HG03460 (cell line): ENCODE data around the gene COCH.

Experiments used
- ATAC-seq: cut with Tn5 transposase; IDR thresholded peaks from one replicate; pipeline ENCODE4 v1.9.1; 2021; ENCODE audit not compliant: unreplicated experiment

Gene COCH

DNA sequence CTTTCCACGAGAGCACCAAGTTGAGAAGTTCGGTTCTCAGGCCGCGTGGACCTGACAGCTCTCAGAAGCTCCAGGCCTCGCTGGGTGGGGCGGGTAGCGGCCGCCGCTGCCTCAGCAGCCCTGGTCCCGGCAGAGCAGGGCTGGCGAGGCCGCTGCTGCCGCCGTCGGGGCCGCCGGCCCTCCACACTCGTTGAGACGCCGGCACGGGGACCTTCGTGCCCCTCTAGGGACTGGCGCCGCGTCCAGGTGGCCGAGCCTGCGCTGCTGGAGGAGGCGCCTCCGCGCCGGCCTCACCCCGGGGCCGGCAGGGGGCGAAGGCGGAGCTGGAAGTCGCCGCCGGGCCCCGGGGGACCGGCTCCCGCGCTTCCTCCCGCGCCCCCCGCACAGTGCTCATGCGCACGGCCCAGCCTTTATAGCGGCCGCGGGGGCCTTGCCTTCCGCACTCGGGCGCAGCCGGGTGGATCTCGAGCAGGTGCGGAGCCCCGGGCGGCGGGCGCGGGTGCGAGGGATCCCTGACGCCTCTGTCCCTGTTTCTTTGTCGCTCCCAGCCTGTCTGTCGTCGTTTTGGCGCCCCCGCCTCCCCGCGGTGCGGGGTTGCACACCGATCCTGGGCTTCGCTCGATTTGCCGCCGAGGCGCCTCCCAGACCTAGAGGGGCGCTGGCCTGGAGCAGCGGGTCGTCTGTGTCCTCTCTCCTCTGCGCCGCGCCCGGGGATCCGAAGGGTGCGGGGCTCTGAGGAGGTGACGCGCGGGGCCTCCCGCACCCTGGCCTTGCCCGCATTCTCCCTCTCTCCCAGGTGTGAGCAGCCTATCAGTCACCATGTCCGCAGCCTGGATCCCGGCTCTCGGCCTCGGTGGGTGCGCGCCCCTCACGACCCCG lies at the start of gene COCH:
Gene COCH, plus strand, starts transcription at position 440 of the 879 bp plus-strand sequence. Its CDS starts 380 bp downstream, at position 820.
- ATAC-seq, result peak; percentile 67

DNA sequence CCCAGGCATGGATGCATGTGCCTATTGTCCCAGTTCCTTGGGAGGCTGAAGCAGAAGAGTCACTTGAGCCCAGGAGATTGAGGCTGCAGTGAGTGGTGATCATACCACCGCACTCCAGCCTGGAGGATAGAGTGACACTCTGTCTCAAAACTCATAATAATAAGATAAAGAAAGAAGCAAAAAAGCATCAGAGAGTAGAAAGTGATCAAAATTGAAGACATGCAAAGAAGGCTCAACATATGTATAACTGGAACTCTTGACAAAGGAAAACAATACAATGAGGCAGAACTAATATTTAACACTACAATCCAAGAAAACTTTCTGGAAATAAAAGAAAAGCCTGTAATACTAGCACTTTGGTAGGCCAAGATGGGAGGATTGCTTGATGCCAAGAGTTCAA lies 48.3 kb upstream of the COCH start:
- no peak for ATAC-seq

DNA sequence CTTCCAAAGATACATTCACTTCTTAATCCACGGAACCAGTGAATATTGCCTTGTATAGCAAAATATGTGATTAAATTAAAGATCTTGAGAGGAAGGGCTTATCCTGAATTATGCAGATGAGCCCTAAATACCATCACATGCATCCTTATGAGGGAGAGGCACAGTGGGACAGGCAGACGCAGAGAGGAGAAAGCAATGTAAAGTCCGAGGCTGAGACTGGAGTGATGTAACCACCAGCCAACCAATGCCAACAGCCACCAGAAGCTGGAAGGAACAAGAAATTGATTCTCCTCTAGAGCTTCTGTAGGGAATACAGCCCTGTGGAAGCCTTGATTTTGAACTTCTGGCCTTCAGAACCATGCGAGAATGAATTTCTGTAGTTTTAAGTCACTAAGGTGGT lies 44.5 kb upstream of the COCH start:
- ATAC-seq, result no peak

DNA sequence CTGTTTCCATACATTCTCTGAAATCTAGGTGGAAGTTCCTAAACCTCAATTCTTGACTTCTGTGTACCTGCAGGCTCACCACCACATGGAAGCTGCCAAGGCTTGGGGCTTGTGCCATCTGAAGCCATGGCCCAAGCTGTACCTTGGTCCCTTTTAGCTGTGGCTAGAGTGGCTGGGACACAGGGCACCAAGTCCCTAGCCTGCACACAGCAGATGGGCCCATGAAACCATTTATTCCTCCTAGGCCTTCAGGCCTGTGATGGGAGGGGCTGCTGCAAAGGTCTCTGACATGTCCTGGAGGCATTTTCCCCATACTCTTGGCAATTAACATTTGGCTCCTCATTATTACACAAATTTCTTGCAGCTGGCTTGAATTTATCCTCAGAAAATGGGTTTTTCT lies 40.0 kb upstream of the COCH start:
- ATAC-seq, result no peak

DNA sequence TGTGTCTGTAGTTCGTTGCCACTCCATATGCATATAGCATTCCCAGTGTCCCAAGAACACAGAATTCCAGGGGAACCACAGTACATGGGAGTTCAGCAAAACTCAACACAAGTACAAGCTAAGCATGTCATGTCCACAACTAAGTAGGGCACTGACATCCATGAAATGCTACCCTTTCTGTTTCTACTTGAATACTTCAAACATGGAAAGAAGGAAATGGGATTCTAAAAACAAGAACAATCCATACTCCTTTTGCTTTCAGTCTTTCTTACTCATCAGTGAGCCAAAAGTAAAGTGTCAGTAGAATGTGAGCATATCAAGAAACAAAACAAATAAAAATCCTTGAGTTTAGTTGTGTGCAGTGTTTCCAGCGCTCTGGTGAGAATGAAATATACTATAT lies 36.0 kb upstream of the COCH start:
- ATAC-seq, result no peak

DNA sequence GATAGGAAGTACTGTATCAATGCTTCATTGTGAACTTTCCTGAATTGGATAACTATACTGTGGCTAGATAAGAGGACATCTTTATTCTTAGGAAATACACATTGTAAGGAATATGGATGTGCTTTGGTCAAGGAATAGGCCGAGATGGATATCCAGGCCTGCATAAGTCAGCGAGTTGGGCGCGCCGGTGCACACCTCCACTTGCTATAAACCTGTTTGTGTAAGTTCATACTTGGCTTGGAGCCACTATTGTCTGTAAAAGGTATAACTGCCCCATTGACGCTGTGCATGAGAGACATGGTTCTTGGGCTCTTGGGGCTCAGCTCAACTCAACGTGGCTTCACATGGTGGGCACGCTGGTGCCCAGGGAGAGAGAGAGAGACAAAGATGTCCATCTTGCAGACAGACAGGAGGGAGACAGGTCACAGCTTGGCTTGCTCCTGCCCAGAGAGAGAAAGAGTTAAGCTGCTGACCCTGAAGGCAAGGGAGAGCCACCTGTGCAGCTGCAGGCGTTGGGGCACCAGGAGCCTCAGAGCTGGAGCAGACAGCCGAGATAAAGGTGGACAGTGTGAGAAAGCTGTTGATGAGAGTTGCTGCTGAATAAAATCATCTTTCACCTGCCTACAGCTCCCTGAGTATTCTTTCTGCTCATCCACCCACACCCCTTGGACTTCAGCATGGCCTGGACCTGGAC lies 34.1 kb upstream of the COCH start:
- ATAC-seq, result no peak

DNA sequence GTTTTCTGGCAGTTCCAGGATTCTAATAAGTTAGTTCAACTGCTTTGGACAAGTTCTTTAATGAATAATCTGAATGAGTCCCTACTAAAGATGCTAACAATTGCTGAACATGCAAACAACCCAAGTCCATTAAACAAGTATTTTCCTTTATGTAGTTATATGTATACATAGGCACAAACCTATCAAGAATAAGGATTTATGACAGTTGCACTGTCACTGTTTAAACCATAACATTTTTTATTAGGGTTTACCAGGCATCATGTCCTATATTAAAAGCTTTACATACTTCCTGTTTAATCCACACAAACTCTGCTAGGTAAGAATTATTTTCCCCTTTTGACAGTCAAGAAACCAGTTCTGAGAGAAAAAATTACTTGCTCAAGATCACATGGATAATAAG lies 31.9 kb upstream of the COCH start:
- ATAC-seq, result no peak

DNA sequence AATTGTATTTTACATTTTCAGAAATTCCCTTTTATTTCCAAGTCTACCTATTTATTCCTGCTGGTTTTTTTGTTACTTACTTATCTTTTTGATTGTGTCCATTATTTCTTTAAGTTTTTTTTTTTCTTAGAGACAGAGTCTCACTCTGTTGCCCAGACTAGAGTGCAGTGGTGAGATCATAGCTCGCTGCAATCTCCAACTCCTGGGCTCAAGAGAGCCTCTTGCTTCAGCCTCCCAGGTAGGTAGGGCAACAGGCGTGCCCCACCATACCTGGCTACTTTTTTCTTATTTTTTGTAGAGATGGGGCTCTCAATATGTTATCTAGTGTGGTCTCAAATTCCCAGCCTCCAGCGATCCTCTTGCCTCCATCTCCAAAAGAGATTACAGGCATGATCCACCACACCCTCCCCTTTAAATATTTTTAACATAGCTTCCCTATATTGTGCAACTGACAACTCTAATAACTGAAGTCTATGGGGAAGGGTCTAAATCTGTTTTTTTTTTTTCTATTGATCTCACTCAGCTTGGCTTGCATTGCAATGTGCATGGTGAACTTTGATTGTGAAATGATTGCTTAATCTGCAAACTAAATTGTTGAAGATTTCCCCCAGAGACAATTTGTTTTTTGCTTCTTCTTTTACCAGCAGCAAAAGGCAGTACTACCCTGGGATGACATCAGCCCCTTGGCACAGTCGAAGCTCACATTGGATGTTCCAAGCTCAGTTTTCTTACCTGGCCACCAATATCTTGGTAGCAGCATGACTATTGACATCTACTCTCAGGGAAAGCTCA lies 25.7 kb upstream of the COCH start:
- ATAC-seq, result peak; percentile 29

DNA sequence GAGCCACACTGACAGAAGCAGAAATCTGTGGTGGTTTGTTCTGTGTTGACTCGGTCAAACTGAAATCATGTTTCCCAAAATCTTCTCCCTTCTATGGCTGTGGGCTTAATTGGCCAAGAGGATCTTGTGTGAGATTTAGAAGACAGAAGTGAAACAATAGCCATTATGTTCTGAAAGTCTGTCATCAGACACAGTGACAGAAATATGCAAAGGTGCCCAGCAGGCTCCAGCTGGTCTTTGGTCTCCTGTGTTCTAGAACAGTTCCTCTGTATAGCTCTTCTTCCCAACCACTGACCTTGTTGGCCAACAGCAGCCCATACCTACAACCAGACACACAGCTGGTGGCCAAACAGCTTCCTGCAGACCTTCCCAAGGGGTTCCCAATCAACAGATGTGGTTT lies 25.0 kb upstream of the COCH start:
- ATAC-seq, result peak; percentile 89

DNA sequence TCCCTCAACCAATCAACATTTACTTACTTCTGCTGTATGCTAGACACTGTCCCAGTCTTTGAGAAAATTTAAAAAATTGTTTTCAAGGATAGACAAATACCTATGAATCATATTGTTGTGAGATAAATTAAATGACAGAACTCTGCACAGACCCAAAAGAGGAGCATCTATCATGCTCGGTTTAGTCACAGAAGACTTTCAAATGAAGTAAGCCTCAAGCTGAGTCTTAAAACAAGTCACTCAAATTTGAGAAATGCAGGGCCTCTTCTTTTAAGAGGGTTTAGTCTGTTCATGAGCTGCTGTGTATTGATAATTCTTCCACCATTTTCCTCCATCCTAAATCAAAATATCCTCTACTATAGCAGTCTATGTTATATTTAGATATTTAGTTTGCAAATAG lies 24.4 kb upstream of the COCH start:
- ATAC-seq, result no peak

DNA sequence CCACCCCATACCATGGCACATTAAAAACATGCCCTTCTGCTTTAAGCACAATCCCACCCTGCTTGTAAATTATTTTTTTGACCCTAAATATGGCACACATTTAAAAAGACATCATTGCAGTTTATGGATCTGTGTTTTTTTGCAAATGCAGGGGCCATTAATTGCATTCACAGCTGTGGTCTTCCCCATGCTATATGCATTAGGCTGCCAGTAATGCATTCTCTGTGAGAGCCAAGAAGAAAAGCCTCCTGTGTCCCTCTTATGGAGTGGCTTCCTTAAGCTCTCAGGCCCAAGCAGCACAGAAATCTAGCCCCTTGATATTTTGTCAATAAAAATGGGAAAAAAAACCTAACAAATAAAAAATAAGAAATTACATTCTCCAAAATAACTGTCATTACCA lies 20.4 kb upstream of the COCH start:
- ATAC-seq, result no peak

DNA sequence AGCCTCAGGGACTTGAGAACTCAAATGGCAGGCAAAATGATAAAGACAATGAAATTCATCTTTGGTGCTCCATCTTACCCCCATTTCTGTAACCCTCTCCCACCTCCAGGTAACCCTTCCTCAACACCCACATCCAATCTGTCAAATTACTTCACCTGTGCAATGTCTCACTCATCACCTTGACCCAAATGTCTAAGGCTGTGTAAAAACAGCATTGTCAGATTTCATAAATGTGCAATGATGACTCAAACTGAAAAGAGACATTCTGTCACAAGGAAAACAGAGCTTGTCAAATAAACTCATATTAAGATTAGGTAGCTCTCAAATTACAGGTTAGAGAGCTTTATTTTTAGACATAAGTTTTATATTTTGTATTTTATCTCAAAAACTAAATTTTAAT lies 19.9 kb upstream of the COCH start:
- no peak for ATAC-seq

DNA sequence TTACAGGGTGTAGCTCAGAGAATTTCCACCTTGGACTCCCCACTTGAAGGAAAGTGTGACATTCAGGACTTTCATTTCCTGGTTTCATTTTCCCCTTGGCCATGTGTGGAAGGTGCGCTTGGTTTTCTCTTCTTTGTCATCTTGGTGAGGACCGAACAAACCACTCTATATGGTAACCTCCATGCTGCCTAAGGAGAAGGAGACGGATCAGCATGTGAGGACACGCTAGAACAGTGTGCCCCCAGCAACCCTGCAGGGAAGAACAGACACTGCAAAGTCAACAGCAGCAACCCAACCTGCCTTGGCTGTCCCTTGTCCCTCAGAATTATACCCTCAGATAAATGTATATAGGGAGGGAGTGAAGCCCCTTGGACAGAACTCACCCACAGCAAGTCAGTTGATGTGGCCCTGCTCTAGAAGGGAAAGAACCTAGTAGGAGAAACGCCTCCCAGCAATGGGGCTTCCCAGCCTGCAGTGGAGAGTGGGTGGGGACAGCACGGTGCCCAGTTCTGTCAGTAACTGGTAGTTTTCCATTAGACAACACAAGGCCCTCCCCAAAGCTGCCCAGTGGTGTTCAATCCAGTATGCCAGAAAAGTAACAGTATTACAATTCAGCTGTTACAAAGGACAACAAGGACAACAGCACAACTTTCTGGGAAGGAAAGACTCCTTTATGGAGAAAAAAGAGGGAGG lies 18.9 kb upstream of the COCH start:
- peak; percentile 76 for ATAC-seq

DNA sequence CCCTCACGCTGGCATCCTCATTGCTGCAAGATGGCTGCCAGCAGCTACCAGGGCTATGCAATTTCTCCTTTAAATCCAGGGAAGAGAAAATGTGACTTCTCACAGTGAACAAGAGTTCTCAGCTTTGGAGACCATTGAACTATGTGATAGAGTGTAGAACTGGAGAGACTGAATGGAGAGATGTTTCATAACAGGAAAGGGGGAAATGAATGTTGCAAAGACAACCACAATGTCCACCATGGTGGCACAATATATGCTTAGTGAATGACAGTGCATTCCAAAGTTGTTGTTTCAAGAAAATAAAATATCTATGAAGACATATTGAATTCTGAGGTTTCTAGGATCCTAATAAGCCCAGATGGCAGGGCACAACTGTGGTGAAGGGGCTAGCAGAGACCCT lies 13.2 kb upstream of the COCH start:
- ATAC-seq, result no peak

DNA sequence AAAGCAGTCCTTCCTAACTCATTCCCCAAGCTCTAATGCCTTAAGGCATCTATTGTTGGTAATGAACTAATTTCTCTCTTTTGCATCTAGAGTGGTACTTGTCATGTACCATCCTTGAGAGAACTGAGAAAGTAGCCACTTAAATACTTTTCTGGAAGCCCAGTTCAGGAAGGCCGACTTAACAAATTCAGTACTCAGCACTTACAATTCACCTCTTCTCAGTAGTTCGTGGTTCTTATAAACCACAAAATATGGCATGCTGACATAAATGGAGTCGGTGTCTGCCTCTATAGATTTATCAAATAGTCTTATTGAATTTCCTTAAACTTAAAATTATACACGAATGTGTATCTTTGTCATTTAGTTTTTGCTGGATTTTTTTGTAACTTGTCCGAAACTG lies 9.4 kb upstream of the COCH start:
- ATAC-seq, result no peak

DNA sequence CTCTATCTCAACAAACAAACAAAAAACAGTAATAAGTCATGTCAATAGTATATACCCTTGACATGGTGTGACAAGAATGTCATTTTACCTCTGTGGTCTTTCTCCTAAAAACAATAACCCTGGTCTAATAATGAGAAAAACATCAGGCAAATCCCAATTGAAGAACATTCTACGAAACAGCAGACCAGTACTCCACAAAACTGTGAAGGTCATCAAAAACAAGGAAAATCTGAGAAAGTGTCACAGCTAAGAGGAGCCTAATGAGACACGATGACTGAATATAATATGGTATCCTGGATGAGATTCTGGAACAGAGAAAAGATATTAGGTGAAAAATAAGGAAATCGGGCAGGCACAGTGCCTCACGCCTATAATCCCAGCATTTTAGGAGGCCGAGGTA lies 5.6 kb upstream of the COCH start:
- no peak for ATAC-seq

DNA sequence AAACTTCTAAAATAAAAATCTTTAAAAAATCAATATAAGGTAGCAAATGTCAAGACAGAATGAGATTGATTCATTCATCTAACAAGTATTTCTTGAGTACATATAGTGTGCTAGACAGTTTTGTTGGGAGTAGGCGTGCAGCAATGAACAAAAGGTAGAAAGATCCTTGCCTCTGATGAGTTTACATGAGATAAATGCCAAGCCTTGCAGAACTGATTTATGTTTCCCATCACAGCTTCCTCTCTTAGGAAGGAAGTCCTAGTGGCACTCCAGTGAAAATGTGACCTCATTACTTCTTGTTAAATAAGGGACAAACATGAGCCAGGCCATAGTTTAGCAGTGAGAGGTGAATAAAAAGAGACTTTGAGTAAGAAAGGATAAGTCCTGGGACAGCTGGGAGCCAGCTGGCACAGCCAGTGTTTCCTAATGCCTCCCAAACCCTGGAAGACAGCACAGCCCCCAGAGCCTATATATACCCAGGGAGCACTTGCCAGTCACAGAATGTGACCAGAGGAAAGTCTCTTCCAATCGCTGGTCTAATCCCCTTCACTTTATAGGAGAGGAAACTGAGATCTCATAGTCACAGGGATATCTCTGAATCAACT lies 4.7 kb upstream of the COCH start:
- no peak for ATAC-seq

DNA sequence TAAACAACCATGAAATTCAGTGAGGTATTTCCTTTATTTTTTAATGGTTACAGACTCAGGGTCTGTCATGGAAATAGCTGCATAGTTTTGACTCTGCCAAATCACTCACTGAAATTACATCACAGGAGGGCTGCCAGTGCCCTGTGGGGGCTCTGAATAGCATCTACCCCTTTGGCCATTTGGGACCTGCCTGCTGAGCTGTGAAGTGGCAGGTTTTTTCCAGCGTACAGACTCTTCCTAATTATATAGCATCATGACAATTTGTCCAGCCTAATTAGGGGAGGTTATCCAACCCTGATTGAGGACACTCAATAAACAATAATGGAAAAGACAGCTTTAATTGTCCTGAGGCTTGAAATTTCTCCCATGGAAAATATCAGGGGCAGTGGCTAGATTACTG lies 1.8 kb upstream of the COCH start:
- ATAC-seq, result no peak

DNA sequence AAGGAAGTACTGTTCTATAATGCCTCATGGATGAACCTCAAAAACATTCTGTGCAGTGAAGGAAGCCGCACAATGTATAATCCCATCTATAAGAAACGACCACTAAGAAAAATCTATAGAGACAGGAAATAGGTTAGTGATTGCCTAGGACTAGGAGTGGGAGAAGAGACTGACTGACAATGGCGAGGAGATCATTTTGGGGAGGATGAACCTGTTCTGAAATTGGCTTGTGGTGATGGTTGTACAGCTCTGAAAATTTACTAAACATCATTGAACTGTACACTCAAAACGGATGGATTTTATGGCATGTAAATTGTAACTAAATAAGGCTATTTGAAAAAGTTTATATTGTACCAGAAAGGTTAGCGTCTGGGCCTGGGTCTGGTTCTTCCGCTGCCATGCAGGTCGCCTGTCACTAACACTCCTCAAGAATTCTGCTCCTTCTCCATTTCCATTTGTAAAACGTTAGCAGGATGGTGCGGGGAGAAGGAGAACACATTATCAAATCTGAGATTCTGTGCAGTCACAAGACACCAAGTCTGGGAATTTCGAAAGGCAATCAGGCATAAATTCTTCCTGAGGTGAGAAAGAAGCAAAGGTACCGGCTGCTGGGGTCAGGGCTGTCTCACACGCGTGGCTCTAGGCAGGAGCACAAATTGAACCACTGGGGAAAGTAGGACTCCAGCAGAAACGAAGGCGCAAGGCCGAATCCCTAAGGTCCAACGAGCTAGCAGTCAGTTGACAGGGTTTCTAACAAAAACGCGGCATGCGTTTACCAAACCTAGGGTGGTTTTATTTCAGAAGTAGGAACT lies 845 bp upstream of the COCH start:
- ATAC-seq, result no peak
